Cardiac fibroblast (primary cell): Measurements from ENCODE around the gene TEAD2.
"Not testable (repeated sequence)": the region's sequence is repeated elsewhere in the genome, so short reads cannot be mapped to it uniquely, and the experiment has no call there.

ENCODE experiments used
- DNase-seq, 2 donors: peaks; one replicate each; pipeline versions ENCODE4 v3.0.0 to v3.0.0-alpha.2; 2010; ENCODE audit warnings: low read depth in 2 of 2
- H3K4me3 ChIP-seq, 2 donors: replicated peaks in 1 of 2; 1 replicate in 1 of 2; 2 replicates in 1 of 2; pipeline ENCODE4 v1.5.1; 2011; ENCODE audit warnings: low read depth in 2 of 2, low read length in 2 of 2, mild to moderate bottlenecking in 2 of 2, moderate library complexity in 1 of 2
- TF ChIP-seq, protein P1 (sequence below): IDR thresholded peaks from one replicate; pipeline ENCODE4 v1.5.1; 2011; ENCODE audit warnings: low read depth, mild to moderate bottlenecking, low read length, inconsistent platforms

The TEAD2 gene

DNA sequence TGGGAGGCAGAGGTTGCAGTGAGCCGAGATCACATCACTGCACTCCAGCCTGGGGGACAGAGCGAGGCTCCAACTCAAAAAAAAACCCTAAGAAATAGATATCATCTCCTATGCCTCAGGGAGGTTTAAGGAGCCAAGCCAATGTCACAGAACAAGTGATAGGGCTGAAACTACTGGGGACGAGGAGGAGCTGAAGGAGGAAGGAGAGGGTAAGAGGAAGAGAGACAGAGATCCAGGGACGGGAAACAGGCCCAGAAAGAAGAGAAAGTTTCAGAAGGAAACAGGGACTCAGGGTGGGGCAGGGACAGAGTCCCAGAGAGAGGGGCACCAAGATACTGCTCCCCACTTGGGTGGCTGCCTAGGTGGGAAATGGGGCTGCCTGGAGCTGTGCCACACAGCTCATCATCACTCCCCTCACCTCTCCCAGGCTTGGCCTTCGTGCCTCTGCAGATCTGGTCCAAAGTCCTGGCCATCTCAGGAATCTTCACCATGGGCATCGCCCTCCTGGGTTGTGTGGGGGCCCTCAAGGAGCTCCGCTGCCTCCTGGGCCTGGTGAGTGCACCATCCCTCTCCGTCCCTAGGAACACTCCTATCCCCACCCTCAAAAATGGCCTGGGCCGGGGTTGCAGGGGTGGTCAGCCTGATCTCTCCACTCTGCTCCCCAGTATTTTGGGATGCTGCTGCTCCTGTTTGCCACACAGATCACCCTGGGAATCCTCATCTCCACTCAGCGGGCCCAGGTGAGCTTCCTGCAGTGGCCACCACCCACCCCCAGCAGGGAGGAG, 25.5 kb downstream of the TEAD2 start:
- TF ChIP-seq, protein P1, sequence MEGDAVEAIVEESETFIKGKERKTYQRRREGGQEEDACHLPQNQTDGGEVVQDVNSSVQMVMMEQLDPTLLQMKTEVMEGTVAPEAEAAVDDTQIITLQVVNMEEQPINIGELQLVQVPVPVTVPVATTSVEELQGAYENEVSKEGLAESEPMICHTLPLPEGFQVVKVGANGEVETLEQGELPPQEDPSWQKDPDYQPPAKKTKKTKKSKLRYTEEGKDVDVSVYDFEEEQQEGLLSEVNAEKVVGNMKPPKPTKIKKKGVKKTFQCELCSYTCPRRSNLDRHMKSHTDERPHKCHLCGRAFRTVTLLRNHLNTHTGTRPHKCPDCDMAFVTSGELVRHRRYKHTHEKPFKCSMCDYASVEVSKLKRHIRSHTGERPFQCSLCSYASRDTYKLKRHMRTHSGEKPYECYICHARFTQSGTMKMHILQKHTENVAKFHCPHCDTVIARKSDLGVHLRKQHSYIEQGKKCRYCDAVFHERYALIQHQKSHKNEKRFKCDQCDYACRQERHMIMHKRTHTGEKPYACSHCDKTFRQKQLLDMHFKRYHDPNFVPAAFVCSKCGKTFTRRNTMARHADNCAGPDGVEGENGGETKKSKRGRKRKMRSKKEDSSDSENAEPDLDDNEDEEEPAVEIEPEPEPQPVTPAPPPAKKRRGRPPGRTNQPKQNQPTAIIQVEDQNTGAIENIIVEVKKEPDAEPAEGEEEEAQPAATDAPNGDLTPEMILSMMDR: no peak
- no peak overlapping the region for H3K4me3 ChIP-seq
- DNase-seq: no peak

DNA sequence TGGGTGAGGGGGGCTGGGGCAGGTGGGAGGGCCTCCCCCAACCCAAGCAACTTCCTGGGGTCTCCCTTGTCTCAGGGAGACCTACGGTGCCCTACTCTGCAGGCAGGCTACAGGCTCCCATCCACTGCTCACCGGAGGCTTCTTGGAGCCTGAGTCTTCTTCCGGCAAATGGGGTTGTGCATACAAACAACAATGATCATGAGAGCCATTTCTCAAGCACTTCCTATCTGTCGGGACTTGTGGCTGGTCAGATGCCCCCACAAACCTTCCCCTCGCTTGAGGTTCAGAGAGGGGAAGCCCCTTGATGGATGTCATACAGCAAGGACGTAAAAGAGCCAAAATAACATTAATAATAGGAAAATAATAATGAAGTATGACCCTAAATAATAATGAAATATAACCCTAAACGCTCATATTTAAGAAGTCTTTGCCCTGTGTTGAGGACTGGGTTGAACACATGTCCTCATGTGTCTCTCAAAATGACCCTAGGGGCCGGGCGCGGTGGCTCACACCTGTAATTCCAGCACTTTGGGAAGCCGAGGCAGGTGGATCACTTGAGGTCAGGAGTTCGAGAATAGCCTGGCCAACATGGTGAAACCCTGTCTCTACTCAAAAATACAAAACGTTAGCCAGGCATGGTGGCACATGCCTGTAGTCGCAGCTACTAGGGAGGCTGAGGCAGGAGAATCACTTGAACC, 26.3 kb downstream of the TEAD2 start:
- H3K4me3 ChIP-seq: no peak overlapping the region
- DNase-seq: no peak
- TF ChIP-seq, protein P1: no peak

DNA sequence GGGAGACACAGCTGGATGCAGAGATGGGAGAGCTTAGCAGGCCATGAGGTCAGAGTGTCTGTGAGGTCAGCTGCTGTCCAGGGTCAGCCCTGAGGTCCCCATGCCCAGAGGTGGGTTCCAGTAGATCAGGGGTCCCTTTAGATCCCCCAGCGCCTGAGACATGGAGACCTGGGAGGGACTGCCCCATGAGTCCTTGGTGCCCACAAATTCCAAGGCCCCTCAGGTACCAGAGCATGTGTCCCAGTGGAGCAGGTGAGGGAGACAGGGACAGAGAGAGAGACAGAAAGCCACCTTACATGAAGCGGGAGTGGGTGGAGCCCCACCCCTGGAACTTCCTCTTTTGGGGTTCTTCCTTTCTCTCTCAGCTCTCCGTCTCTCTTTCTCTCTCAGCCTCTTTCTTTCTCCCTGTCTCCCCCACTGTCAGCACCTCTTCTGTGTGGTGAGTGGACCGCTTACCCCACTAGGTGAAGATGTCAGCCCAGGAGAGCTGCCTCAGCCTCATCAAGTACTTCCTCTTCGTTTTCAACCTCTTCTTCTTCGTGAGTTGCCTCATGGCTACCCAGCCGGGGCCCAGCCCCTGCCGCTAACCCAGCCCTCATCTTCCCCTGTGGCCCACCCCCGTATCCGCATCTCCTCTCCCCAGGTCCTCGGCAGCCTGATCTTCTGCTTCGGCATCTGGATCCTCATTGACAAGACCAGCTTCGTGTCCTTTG, 27.0 kb downstream of the TEAD2 start, which contains the start of gene CD37:
Gene CD37, plus strand, starts transcription at position 336 of the 713 bp plus-strand sequence. Its CDS starts 135 bp downstream, at position 471.
- TF ChIP-seq, protein P1: no peak
- no peak for DNase-seq
- no peak within 1 kb of the TSS for H3K4me3 ChIP-seq

- TF ChIP-seq, protein P1: no peak
- no peak overlapping the region for H3K4me3 ChIP-seq
- no peak for DNase-seq
Observed at GRCh38 chr19:49333811-49334288, 28.4 kb downstream of the TEAD2 start.

GRCh38 chr19:49333418-49333805, 28.8 kb downstream of the TEAD2 start:
- H3K4me3 ChIP-seq: no peak overlapping the region
- peak in 1 of 2 donors; percentile 27 for DNase-seq
- TF ChIP-seq, protein P1: no peak

DNA sequence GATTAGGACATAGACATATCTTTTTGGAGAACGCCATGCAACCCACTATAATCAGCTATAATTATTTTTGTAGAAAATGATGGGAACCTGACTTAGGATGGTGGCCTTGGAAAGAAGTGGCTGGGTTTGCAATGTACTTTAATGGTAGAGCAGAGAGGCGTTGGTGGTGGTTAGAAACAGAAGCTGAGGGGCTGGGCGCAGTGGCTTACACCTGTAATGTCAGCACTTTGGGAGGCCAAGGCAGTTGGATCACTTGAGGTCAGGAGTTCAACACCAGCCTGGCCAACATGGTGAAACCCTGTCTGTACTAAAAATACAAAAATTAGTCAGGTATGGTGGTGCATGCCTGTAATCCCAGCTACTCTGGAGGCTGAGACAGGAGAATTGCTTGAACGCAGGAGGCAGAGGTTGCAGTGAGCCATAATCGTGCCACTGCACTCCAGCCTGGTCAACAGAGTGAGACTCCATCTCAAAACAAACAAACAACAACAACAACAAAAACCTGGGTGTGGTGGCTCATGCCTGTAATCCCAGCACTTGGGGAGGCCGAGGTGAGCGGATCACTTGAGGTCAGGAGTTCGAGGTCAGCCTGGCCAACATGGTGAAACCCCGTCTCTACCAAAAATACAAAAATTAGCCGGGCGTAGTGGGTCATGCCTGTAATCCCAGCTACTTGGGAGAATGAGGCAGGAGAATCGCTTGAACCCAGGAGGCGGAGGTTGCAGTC, 29.4 kb downstream of the TEAD2 start:
- not testable (repeated sequence) for DNase-seq, H3K4me3 ChIP-seq
